Colonic mucosa (tissue), 4 donors: ENCODE data around the gene DGAT2. TPM values are rescaled to one million over a fixed set of nuclear protein-coding genes. Genes with fewer than 3 reads are reported as not detected.

ENCODE experiments used
- DNase-seq: peaks from one replicate; pipeline ENCODE4 v3.0.0-alpha.2; 2020
- H3K27ac ChIP-seq: fragments of 200-600 bp; one replicate; pipeline ENCODE4 v1.8.0; 2021
- H3K27me3 ChIP-seq: fragments of 200-600 bp; one replicate; pipeline ENCODE4 v1.8.0; 2021
- H3K36me3 ChIP-seq: fragments of 200-600 bp; one replicate; pipeline ENCODE4 v1.8.0; 2021
- H3K4me1 ChIP-seq: fragments of 200-600 bp; one replicate; pipeline ENCODE4 v1.8.0; 2021; ENCODE audit warnings: mild to moderate bottlenecking
- H3K4me3 ChIP-seq: fragments of 200-600 bp; one replicate; pipeline ENCODE4 v1.8.0; 2021
- H3K9ac ChIP-seq, 2 donors: one replicate each; pipeline ENCODE4 v1.7.0; 2013; ENCODE audit warnings: control low read depth in 2 of 2, low read depth in 2 of 2, low read length in 2 of 2
- H3K9me3 ChIP-seq: fragments of 200-600 bp; one replicate; pipeline ENCODE4 v1.8.0; 2021
- CTCF ChIP-seq: fragments of 200-600 bp; IDR thresholded peaks from one replicate; pipeline ENCODE4 v1.8.0; 2022; ENCODE audit warnings: antibody characterized with exemption, mild to moderate bottlenecking
- intact Hi-C: fragments of 100-400 bp; cut with DNase I; formaldehyde crosslinking; loops from one replicate; pipeline ENCODE4 v1.14.1; 2022
- total RNA-seq, 2 donors: library from RNA; stranded (reverse); fragmentation: NEBNext Ultra II Directional in 1 of 2; extraction: Animal tissue kit (Norgen Biotek cat#: 25700) in 1 of 2; gene quantifications; one replicate each; pipeline ENCODE4 v1.2.1, GENCODE V29; 2021
- donor health status: healthy.
- donor health status: DM: no; HTN: no; CAD: no.
- donor health status: DM: no; HTN: no; CAD: no.

The DGAT2 gene
- total RNA-seq, 2 donors from 2014 or later: 3.0 to 5.9 TPM

- Histone ChIP-seq H3K36me3 (no peaks in the 10 kb centered on the region), H3K4me1 (no peaks in the 10 kb centered on the region), H3K9me3 (no peaks in the 10 kb centered on the region), H3K27me3 (no peaks in the 10 kb centered on the region), H3K9ac (no peak overlapping the region), H3K27ac (no peak overlapping the region), H3K4me3 (no peak overlapping the region)
- no peak for TF ChIP-seq CTCF
- DNase-seq: no peak
- intact Hi-C loops: no loop called here
Measured at GRCh38 chr11:75792997-75793800, 24.6 kb downstream of the DGAT2 start.

DNA sequence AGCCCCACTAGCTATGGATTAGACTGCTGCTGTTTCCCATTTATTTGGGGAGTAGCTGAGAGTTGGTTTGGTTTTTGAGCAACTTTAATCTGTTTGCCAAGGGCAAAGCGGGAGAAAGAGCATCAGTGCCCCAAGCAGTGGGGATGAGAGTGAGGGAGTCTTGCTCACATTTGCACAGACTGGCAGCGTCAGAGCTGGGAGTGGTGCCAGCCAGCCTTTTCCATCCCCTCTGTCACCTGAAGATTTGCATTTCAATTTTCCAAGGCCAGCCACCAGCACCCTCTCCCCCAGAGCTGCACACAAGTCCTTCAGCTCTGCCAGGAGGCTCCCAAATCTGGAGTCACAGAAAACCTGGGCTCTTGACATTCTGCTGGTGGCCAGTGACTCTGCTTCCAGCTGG, 25.4 kb downstream of the DGAT2 start:
- intact Hi-C loops: no loop called here
- H3K36me3 ChIP-seq: no peaks in the 10 kb centered on the region
- no peak for TF ChIP-seq CTCF

DNA sequence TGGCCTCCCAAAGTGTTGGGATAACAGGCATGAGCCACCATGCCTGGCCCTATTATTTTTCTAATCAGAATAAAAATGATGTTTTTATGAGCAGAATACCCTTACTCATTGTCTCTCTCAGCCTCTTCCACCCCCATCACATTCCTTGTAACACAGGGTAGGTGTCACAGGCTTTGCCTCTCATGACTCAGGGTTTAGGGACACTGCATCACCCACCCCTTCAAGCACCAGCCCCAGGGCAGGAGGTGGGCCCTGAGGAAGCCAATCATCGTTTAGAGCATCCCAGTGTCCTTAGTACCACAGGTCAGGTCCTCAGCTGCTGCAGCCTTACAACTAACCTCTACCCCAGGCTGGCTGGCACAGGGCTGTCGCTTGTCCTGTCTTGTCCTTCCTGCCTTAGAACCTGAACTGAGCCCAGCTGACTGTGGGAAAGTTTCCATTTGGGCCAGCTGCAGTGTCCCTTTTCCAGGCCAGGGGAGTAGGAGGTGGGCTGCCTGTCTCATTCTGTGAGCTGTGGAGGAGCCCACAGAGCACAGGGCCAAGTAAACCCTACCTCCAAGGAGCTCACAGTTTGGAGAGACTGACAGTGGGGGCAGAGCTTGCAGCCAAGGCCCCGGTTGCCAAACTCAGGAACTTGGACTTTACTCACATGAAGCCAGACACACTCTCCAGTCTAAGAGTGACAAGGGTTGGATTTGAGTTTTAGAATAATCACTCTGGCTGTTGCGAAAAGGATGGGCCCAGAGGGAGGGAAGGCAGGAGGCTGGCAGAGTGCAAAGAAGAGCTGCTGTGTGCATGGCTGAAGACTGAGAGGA, 26.9 kb downstream of the DGAT2 start:
- no peak overlapping the region for H3K9ac ChIP-seq
- no peak for TF ChIP-seq CTCF
- no peak overlapping the region for H3K27ac ChIP-seq
- no peaks in the 10 kb centered on the region for H3K9me3 ChIP-seq
- H3K4me1 ChIP-seq: no peaks in the 10 kb centered on the region
- no peak for DNase-seq
- no peak overlapping the region for H3K4me3 ChIP-seq
- H3K27me3 ChIP-seq: no peaks in the 10 kb centered on the region
- intact Hi-C loops: no loop called here
- no peaks in the 10 kb centered on the region for H3K36me3 ChIP-seq

More for the DNA sequence above, 25.4 kb downstream of the DGAT2 start:
- no peak for DNase-seq
- Histone ChIP-seq H3K27me3 (no peaks in the 10 kb centered on the region), H3K9ac (no peak overlapping the region), H3K9me3 (no peaks in the 10 kb centered on the region), H3K4me3 (no peak overlapping the region), H3K4me1 (no peaks in the 10 kb centered on the region), H3K27ac (no peak overlapping the region)

- DNase-seq: no peak
- TF ChIP-seq CTCF: no peak
- Histone ChIP-seq H3K36me3 (no peaks in the 10 kb centered on the region), H3K27ac (no peak overlapping the region), H3K27me3 (no peaks in the 10 kb centered on the region), H3K4me3 (no peak overlapping the region), H3K4me1 (no peaks in the 10 kb centered on the region), H3K9ac (no peak overlapping the region), H3K9me3 (no peaks in the 10 kb centered on the region)
- intact Hi-C loops: no loop called here
Measured at GRCh38 chr11:75796091-75796435, 27.5 kb downstream of the DGAT2 start.

DNA sequence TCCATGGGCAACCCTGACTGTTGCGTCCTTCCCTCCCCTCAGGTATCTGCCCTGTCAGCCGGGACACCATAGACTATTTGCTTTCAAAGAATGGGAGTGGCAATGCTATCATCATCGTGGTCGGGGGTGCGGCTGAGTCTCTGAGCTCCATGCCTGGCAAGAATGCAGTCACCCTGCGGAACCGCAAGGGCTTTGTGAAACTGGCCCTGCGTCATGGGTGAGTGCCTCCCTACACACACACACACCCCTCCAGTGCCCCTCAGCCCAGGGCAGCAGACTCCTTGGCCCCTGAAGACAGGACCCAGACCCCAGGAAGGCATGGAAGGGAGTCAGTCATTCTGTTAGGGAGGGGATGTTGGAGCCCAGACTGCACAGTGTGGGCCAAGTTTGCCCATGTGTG, 28.5 kb downstream of the DGAT2 start:
- Histone ChIP-seq H3K9me3 (no peaks in the 10 kb centered on the region), H3K9ac (no peak overlapping the region), H3K4me3 (no peak overlapping the region), H3K36me3 (no peaks in the 10 kb centered on the region), H3K27ac (no peak overlapping the region), H3K27me3 (no peaks in the 10 kb centered on the region), H3K4me1 (no peaks in the 10 kb centered on the region)
- intact Hi-C loops: no loop called here
- TF ChIP-seq CTCF: no peak
- DNase-seq: no peak
